ENCODE results near the gene DST.

DNA sequence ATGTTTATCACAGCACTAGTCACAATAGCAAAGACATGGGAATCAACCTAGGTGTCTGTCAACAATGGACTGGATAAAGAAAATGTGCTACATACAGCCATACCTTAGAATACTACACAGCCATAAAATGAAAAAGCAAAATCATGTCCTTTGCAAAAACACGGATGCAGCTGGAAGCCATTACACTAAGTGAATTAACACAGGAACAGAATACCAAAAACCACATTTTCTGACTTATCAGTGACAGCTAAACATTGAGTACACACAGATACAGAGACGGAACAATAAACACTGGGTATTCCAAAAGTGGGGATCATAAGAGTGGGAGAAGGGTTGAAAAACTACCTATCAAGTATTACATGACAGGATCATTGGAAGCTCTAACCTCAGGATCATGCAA is 43.3 kb upstream of the DST start:
- TF ChIP-seq, protein P1, sequence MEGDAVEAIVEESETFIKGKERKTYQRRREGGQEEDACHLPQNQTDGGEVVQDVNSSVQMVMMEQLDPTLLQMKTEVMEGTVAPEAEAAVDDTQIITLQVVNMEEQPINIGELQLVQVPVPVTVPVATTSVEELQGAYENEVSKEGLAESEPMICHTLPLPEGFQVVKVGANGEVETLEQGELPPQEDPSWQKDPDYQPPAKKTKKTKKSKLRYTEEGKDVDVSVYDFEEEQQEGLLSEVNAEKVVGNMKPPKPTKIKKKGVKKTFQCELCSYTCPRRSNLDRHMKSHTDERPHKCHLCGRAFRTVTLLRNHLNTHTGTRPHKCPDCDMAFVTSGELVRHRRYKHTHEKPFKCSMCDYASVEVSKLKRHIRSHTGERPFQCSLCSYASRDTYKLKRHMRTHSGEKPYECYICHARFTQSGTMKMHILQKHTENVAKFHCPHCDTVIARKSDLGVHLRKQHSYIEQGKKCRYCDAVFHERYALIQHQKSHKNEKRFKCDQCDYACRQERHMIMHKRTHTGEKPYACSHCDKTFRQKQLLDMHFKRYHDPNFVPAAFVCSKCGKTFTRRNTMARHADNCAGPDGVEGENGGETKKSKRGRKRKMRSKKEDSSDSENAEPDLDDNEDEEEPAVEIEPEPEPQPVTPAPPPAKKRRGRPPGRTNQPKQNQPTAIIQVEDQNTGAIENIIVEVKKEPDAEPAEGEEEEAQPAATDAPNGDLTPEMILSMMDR (IDR thresholded peaks at IDR 0.05) = no peak
- no peak for TF ChIP-seq POLR2A (IDR thresholded peaks at IDR 0.05)

Data from heart left ventricle (tissue), 13 donors.